Body of pancreas (tissue), 4 donors: ENCODE results near the gene RELL2. TPM values are rescaled to one million over a fixed set of nuclear protein-coding genes. Genes with fewer than 3 reads are reported as not detected.

Experiments used
- ATAC-seq: fragments of 150-250 bp; one replicate; pipeline ENCODE4 v1.9.1; 2016
- DNase-seq, 4 donors: peaks; one replicate each; pipeline ENCODE4 v3.0.0-alpha.2; 2019
- H3K27ac ChIP-seq, 4 donors: fragments of 200-600 bp; sonication (generic); 1 replicate in 3 of 4; 2 replicates in 1 of 4; pipeline versions ENCODE4 v1.5.1 to v1.6.1; 2016 to 2019; ENCODE audit warnings: mild to moderate bottlenecking in 1 of 4, mixed read lengths in 1 of 4, moderate library complexity in 1 of 4
- H3K27me3 ChIP-seq, 2 donors: fragments of 200-600 bp; sonication (generic); one replicate each; pipeline ENCODE4 v1.6.0; 2016; ENCODE audit warnings: mild to moderate bottlenecking in 1 of 2
- H3K36me3 ChIP-seq, 2 donors: fragments of 200-600 bp; sonication (generic); replicated peaks in 1 of 2; 2 replicates each; pipeline ENCODE4 v1.5.1; 2016; ENCODE audit warnings: low read depth in 2 of 2; ENCODE audit not compliant: insufficient read depth in 1 of 2
- H3K4me1 ChIP-seq: fragments of 200-600 bp; sonication (generic); one replicate; pipeline ENCODE4 v1.6.0; 2016
- H3K4me3 ChIP-seq, 2 donors: fragments of 200-600 bp; sonication (generic); 1 replicate in 1 of 2; 2 replicates in 1 of 2; pipeline ENCODE4 v1.5.1; 2016 to 2019
- H3K9me3 ChIP-seq, 3 donors: fragments of 200-600 bp; sonication (generic); 1 replicate in 2 of 3; 2 replicates in 1 of 3; pipeline ENCODE4 v1.5.1; 2016
- CTCF ChIP-seq, 7 experiments: fragments of 450-650 bp in 4 of 7; fragments of 200-600 bp in 3 of 7; sonication (generic) in 3 of 7; IDR thresholded peaks; one replicate each; pipeline ENCODE4 v1.5.1; 2016 to 2019; ENCODE audit warnings: antibody characterized with exemption in 7 of 7
- POLR2A ChIP-seq, 3 donors: fragments of 450-650 bp; IDR thresholded peaks; one replicate each; pipeline ENCODE4 v1.6.1; 2016; ENCODE audit warnings: antibody characterized with exemption in 3 of 3, mild to moderate bottlenecking in 2 of 3
- WGBS, 2 donors: methylation state at CpG; one replicate each; pipeline ENCODE4 v1.1.5; 2017; 5-methylcytosine and 5-hydroxymethylcytosine counted together
- intact Hi-C: fragments of 100-400 bp; cut with DNase I; formaldehyde crosslinking; loops from one replicate; pipeline ENCODE4 v1.15.1; 2023
- small RNA-seq: library from RNA; depleted of rRNA; stranded (forward); fragments of <200 nt; gene quantifications from one replicate; pipeline ENCODE3, GENCODE V24; 2016
- total RNA-seq, 2 donors: library from RNA; depleted of rRNA; stranded (reverse); fragments of >200 nt; gene quantifications; one replicate each; pipeline ENCODE4 v1.1.0, GENCODE V29; 2016

RELL2 gene
- total RNA-seq, 2 donors from 2014 or later = 2.9 to 8.9 TPM

- Histone ChIP-seq H3K27ac (no peak overlapping the region), H3K9me3 (no peaks in the 10 kb centered on the region), H3K4me1 (peaks cover 13% of the 10 kb centered on the region), H3K27me3 (no peaks in the 10 kb centered on the region), H3K4me3 (no peak overlapping the region), H3K36me3 (no peaks in the 10 kb centered on the region)
- DNase-seq = no peak
- no peak for ATAC-seq
- WGBS, 2 donors = 64 to 93% methylated on average over 1 of the region's 1 CpG
- TF ChIP-seq CTCF (IDR thresholded peaks at IDR 0.05) (no peak), POLR2A (IDR thresholded peaks at IDR 0.05) (no peak)
- intact Hi-C loops = no loop called here
Observed at GRCh38 chr5:141685591-141685990, 48.8 kb downstream of the RELL2 start.

GRCh38 chr5:141686648-141687416, 50.0 kb downstream of the RELL2 start:
- peaks cover 9% of the 10 kb centered on the region for H3K4me1 ChIP-seq
- H3K27me3 ChIP-seq = no peaks in the 10 kb centered on the region
- H3K27ac ChIP-seq = no peak overlapping the region
- DNase-seq (no peak), ATAC-seq (no peak)
- H3K4me3 ChIP-seq = no peak overlapping the region
- H3K36me3 ChIP-seq = no peaks in the 10 kb centered on the region
- intact Hi-C loops = no loop called here
- 55 to 74% methylated on average over 3 of the region's 3 CpGs for WGBS, 2 donors
- H3K9me3 ChIP-seq = no peaks in the 10 kb centered on the region
- TF ChIP-seq CTCF (IDR thresholded peaks at IDR 0.05) (no peak), POLR2A (IDR thresholded peaks at IDR 0.05) (no peak)

Small RNAs within 50 kb of the gene (small RNA-seq; reads per million reads assigned to genes)
- not detected for gene RPS27AP10

Other genes with a start within 250 kb of the RELL2 start
- gene PCDHGB4, start 249.3 kb upstream of the RELL2 start, total RNA-seq = 1 to 10 TPM; 3.6 to 4.9 TPM
- gene PCDHGA8, start 244.4 kb upstream of the RELL2 start, total RNA-seq = 10 to 100 TPM in 1 of 2 donors, 1 to 10 TPM in 1; 4.2 to 10.2 TPM
- 10 to 100 TPM in 1 of 2 donors, 1 to 10 TPM in 1; 7.8 to 15.2 TPM for gene PCDHGB5, start 239.1 kb upstream of the RELL2 start, total RNA-seq
- 1 to 10 TPM; 4.9 to 8.2 TPM for gene PCDHGA9, start 234.2 kb upstream of the RELL2 start, total RNA-seq
- 1 to 10 TPM; 4.6 to 8.0 TPM for gene PCDHGB6, start 229.0 kb upstream of the RELL2 start, total RNA-seq
- 1 to 10 TPM; 5.3 to 5.4 TPM for gene PCDHGA10, start 224.0 kb upstream of the RELL2 start, total RNA-seq
- gene PCDHGB7, start 219.3 kb upstream of the RELL2 start, total RNA-seq = 1 to 10 TPM; 7.0 to 7.9 TPM
- gene PCDHGA11, start 215.9 kb upstream of the RELL2 start, total RNA-seq = 1 to 10 TPM; 4.9 to 6.9 TPM
- gene PCDHGA12, start 206.5 kb upstream of the RELL2 start, total RNA-seq = 1 to 10 TPM; 5.3 to 5.4 TPM
- 10 to 100 TPM in 1 of 2 donors, 1 to 10 TPM in 1; 9.6 to 16.1 TPM for gene PCDHGC3, start 161.0 kb upstream of the RELL2 start, total RNA-seq
- 1 to 10 TPM; 1.6 to 2.0 TPM for gene PCDHGC4, start 152.0 kb upstream of the RELL2 start, total RNA-seq
- gene PCDHGC5, start 147.9 kb upstream of the RELL2 start, total RNA-seq = 1 to 10 TPM; 2.0 to 3.1 TPM
- gene DIAPH1, start 18.0 kb upstream of the RELL2 start, total RNA-seq = 10 to 100 TPM; 28.3 to 47.0 TPM
- gene HDAC3, start 148 bp upstream of the RELL2 start, total RNA-seq = 10 to 100 TPM; 42.8 to 63.8 TPM
- 10 to 100 TPM; 34.8 to 40.9 TPM for gene FCHSD1, start 14.4 kb downstream of the RELL2 start, total RNA-seq
- 1 to 10 TPM; 3.9 to 4.6 TPM for gene ARAP3, start 45.2 kb downstream of the RELL2 start, total RNA-seq
- 10 to 100 TPM; 24.9 to 31.3 TPM for gene PCDH1, start 241.4 kb downstream of the RELL2 start, total RNA-seq